PC-9 (cell line): ENCODE measurements around the gene PVALEF. TPM values are rescaled to one million over a fixed set of nuclear protein-coding genes. Genes with fewer than 3 reads are reported as not detected.
A peak's percentile ranks its signal among the peaks of the same experiment; 100 is the strongest.

Source experiments
- BruUV-seq: library from RNA; stranded (reverse); fragments of 400-500 nt; replicated peaks from 2 replicates; lab custom pipeline; 2021; lab: Mats Ljungman, UMichigan
- CTCF ChIA-PET: fragments of 300-600 bp; sonication (Branson Sonifier 250); formaldehyde crosslinking; loops from one replicate; lab custom pipeline; 2022; ENCODE audit warnings: antibody characterized with exemption; lab: Charles Lee
- POLR2A ChIA-PET: fragments of 300-600 bp; sonication (Branson Sonifier 250); formaldehyde crosslinking; loops from one replicate; lab custom pipeline; 2022; ENCODE audit warnings: antibody characterized with exemption; ENCODE audit not compliant: unreplicated experiment; lab: Charles Lee
- DNase-seq, 2 experiments: peaks; one replicate each; pipeline versions ENCODE4 v3.0.0 to v3.0.0-alpha.2; 2015 to 2022; ENCODE audit warnings: mixed read lengths in 1 of 2
- H2AFZ ChIP-seq: fragments of 200-600 bp; sonication (generic); 2 replicates; pipeline ENCODE4 v1.8.1; 2017; ENCODE audit warnings: antibody characterized with exemption
- H3F3A ChIP-seq: fragments of 200-600 bp; sonication (generic); 2 replicates; pipeline ENCODE4 v1.8.1; 2017; ENCODE audit warnings: antibody characterized with exemption, mild to moderate bottlenecking, low read depth; ENCODE audit not compliant: insufficient read depth
- H3K27ac ChIP-seq: fragments of 200-600 bp; sonication (generic); 2 replicates; pipeline ENCODE4 v1.6.1; 2016; ENCODE audit warnings: mixed run types
- H3K27me3 ChIP-seq: fragments of 200-600 bp; sonication (generic); 2 replicates; pipeline ENCODE4 v1.6.1; 2016; ENCODE audit warnings: low read depth, mixed run types; ENCODE audit not compliant: insufficient read depth
- H3K36me3 ChIP-seq: fragments of 200-600 bp; sonication (generic); 2 replicates; pipeline ENCODE4 v1.6.1; 2016; ENCODE audit warnings: low read depth, mixed run types
- H3K4me1 ChIP-seq: fragments of 200-600 bp; sonication (generic); replicated peaks from 2 replicates; pipeline ENCODE4 v1.6.1; 2016; ENCODE audit warnings: mixed run types; ENCODE audit not compliant: insufficient read depth
- H3K4me2 ChIP-seq: fragments of 200-600 bp; sonication (generic); 2 replicates; pipeline ENCODE4 v1.6.1; 2017; ENCODE audit warnings: mixed run types
- H3K4me3 ChIP-seq: fragments of 200-600 bp; sonication (generic); 2 replicates; pipeline ENCODE4 v1.6.1; 2016; ENCODE audit warnings: mixed run types
- H3K79me2 ChIP-seq: fragments of 200-600 bp; sonication (generic); 2 replicates; pipeline ENCODE4 v1.6.1; 2017; ENCODE audit warnings: low read depth, mixed run types
- H3K9me2 ChIP-seq: fragments of 200-600 bp; sonication (generic); 2 replicates; pipeline ENCODE4 v1.8.1; 2017; ENCODE audit warnings: mild to moderate bottlenecking; ENCODE audit not compliant: insufficient read depth
- H3K9me3 ChIP-seq: fragments of 200-600 bp; sonication (generic); 2 replicates; pipeline ENCODE4 v1.8.1; 2016; ENCODE audit warnings: low read depth; ENCODE audit not compliant: insufficient read depth
- H4K20me1 ChIP-seq: fragments of 200-600 bp; sonication (generic); 2 replicates; pipeline ENCODE4 v1.8.1; 2017; ENCODE audit not compliant: insufficient read depth
- CTCF ChIP-seq: fragments of 200-600 bp; sonication (generic); conservative IDR thresholded peaks from 2 replicates; pipeline ENCODE4 v1.6.1; 2017; ENCODE audit warnings: mixed run types, antibody characterized with exemption, mild to moderate bottlenecking, moderate library complexity
- EZH2 ChIP-seq: fragments of 200-600 bp; sonication (generic); IDR thresholded peaks from 2 replicates; pipeline ENCODE4 v1.8.0; 2017; ENCODE audit warnings: antibody characterized with exemption, low read depth
- intact Hi-C: fragments of 100-400 bp; cut with micrococcal nuclease; formaldehyde crosslinking; loops from one replicate; pipeline ENCODE4 v1.10.0; 2022; ENCODE audit not compliant: unreplicated experiment
- total RNA-seq: library from RNA; stranded (reverse); gene quantifications from 2 replicates; pipeline ENCODE4 v1.2.3, GENCODE V29; 2021

PVALEF gene
- total RNA-seq, 1 experiment from 2014 or later: not detected

- ChIA-PET POLR2A (no interaction called here), CTCF (interaction anchor here (0.6 kb wide), 1 partner anchor 78 kb away, joined by 5 read pairs; no protein-coding TSS in a partner anchor)
- Histone ChIP-seq H3K4me1 (no peaks in the 10 kb centered on the region), H3K27ac (no peak overlapping the region), H3K4me2 (no peak overlapping the region), H4K20me1 (no peaks in the 10 kb centered on the region), H3F3A (no peaks in the 10 kb centered on the region), H3K27me3 (no peaks in the 10 kb centered on the region), H3K79me2 (no peaks in the 10 kb centered on the region), H3K36me3 (no peaks in the 10 kb centered on the region), H3K9me2 (no peaks in the 10 kb centered on the region), H3K4me3 (no peak overlapping the region), H2AFZ (no peak overlapping the region), H3K9me3 (no peaks in the 10 kb centered on the region)
- intact Hi-C loops: no loop called here
- DNase-seq: no peak
- no TSS peak for BruUV-seq
- no peak for TF ChIP-seq CTCF
- TF ChIP-seq EZH2: no peak
Observed at GRCh38 chr17:81129711-81130367, 35.5 kb upstream of the PVALEF start.

GRCh38 chr17:81130385-81131361, 34.6 kb upstream of the PVALEF start:
- no peaks in the 10 kb centered on the region for H3K27me3 ChIP-seq
- H3F3A ChIP-seq: no peaks in the 10 kb centered on the region
- H4K20me1 ChIP-seq: no peaks in the 10 kb centered on the region
- H3K36me3 ChIP-seq: no peaks in the 10 kb centered on the region
- ChIA-PET CTCF (interaction anchor here (0.6 kb wide), 1 partner anchor 77 kb away, joined by 5 read pairs; no protein-coding TSS in a partner anchor), POLR2A (no interaction called here)
- no peak for TF ChIP-seq CTCF
- TF ChIP-seq EZH2: no peak
- no peaks in the 10 kb centered on the region for H3K4me1 ChIP-seq
- no peak overlapping the region for H3K4me3 ChIP-seq
- no peaks in the 10 kb centered on the region for H3K9me2 ChIP-seq
- no peaks in the 10 kb centered on the region for H3K9me3 ChIP-seq
- no peak overlapping the region for H2AFZ ChIP-seq
- intact Hi-C loops: no loop called here
- no peak for DNase-seq
- no peak overlapping the region for H3K4me2 ChIP-seq
- no peak overlapping the region for H3K27ac ChIP-seq
- BruUV-seq: no TSS peak
- no peaks in the 10 kb centered on the region for H3K79me2 ChIP-seq

GRCh38 chr17:81131486-81132196, 33.7 kb upstream of the PVALEF start:
- Histone ChIP-seq H4K20me1 (no peaks in the 10 kb centered on the region), H3K4me1 (no peaks in the 10 kb centered on the region), H3F3A (no peaks in the 10 kb centered on the region), H3K9me2 (no peaks in the 10 kb centered on the region), H3K4me3 (no peak overlapping the region), H3K9me3 (no peaks in the 10 kb centered on the region), H3K4me2 (no peak overlapping the region), H3K79me2 (no peaks in the 10 kb centered on the region), H3K27me3 (no peaks in the 10 kb centered on the region), H3K36me3 (no peaks in the 10 kb centered on the region), H2AFZ (no peak overlapping the region), H3K27ac (no peak overlapping the region)
- CTCF ChIA-PET: no interaction called here
- no peak for TF ChIP-seq EZH2
- no peak for TF ChIP-seq CTCF
- POLR2A ChIA-PET: no interaction called here
- no TSS peak for BruUV-seq
- DNase-seq: peak; percentile 30 to 59
- intact Hi-C loops: no loop called here
